Fibroblast of skin of left quadriceps (primary cell): Measurements from ENCODE around the gene DEFB119.
"Not testable (repeated sequence)": the region's sequence is repeated elsewhere in the genome, so short reads cannot be mapped to it uniquely, and the experiment has no call there.

ENCODE experiments used
- DNase-seq, 2 experiments: peaks; one replicate each; pipeline ENCODE4 v3.0.0-alpha.2; 2013; ENCODE audit warnings: low read depth in 2 of 2

Gene DEFB119, protein sequence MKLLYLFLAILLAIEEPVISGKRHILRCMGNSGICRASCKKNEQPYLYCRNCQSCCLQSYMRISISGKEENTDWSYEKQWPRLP

DNA sequence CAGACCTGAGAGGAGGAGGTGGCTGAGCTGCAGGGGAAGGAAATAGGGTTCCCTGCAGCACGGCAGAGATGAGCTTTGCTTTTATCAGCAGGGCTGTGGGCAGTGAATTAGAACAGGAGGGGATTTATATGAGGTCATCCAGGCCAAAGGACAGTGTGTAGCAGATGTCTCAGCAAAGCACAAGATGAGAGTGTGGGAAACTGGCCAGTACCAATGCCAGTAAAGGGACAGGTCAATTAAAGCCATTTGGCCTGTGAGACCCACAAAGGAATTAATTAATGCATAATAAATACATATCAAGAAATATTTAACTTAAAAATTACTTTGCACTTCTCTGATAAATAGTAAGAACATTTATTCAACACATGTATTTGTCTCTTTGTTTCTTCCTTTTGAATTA lies at the start of gene DEFB119:
TSS of gene DEFB119 (minus strand) at position 101 of the 400 bp plus-strand sequence. CDS start 107 bp downstream, outside the sequence.
- no peak for DNase-seq

DNA sequence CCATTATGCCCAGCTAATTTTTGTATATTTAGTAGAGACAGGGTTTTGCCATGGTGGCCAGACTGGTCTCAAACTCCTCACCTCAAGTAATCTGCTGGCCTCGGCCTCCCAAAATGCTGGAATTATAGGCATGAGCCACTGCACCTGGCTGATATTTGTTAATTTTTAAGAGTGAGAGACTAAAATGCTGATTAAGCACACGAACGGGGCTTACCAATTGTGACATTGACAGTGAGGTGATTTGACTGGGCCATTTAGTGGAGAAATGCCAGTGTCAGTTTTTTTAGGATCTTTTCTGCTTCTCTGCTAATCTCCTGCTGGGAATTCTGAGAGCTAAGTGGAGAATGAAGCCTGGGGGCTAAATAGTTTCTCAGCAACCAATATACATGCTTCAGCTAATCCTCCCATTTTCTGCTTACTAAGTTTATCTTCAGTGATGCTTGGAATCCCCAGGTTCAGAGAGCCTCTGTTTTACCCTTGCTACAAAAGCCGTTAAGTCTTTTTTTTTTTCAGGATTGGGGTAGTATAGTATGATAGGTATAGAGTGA lies 40.3 kb upstream of the DEFB119 start:
- no peak for DNase-seq

DNA sequence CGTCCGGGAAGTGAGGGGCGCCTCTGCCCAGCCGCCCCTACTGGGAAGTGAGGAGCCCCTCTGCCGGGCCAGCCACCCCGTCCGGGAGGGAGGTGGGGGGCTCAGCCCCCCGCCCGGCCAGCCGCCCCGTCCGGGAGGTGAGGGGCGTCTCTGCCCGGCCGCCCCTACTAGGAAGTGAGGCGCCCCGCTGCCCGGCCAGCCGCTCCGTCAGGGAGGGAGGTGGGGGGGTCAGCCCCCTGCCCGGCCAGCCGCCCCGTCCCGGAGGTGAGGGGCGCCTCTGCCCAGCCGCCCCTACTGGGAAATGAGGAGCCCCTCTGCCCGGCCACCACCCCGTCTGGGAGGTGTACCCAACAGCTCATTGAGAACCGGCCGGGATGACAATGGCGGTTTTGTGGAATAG lies 37.2 kb upstream of the DEFB119 start:
- DNase-seq, result not testable (repeated sequence)

DNA sequence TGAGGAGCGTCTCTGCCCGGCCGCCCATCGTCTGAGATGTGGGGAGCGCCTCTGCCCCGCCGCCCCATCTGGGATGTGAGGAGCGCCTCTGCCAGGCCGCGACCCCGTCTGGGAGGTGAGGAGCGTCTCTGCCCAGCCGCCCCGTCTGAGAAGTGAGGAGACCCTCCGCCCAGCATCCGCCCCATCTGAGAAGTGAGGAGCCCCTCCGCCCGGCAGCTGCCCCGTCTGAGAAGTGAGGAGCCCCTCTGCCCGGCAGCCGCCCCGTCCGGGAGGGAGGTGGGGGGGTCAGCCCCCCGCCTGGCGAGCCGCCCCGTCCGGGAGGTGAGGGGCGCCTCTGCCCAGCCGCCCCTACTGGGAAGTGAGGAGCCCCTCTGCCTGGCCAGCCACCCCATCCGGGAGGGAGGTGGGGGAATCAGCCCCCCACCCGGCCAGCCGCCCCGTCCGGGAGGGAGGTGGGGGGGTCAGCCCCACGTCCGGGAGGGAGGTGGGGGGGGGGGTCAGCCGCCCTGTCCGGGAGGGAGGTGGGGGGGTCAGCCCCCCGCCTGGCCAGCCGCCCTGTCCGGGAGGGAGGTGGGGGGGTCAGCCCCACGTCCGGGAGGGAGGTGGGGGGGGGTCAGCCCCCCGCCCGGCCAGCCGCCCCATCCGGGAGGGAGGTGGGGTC lies 36.6 kb upstream of the DEFB119 start:
- not testable (repeated sequence) for DNase-seq

DNA sequence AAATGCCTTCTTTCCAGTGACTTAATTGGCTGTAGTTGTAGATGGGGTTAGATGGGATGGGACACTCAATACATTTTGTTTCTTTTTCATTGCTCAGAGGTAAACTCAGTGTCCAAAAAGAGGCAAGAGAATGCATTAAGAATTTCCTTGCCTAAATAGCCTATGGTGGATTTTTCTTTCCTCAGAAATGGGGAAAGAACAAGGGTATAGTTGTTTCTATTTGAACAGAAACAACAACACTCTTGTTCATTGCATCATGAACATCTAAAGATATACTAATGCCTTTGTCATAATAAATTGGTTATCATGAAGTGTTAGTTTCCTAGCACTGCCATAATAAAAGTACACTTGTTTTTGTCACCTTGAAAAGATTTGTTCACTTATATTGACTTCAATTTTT lies 35.4 kb upstream of the DEFB119 start:
- DNase-seq, result no peak

DNA sequence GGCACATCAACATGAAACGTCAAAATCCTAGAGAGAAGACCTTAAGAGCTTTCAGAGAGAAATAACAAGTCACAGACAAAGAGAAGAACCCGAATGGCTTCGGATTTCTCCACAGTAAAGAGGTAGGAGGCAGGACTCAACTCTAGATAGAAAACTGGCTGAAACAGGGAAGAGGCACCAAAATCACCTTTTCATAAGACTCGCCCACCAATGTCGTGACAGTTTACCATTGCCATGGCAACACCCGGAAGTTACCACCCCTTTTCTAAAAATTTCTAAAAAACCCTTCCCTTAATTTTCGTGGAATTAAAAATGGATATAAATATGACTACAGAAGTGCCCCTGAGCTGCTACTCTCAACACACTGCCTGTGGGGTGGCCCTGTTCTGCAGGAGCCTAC lies 27.9 kb upstream of the DEFB119 start:
- no peak for DNase-seq

DNA sequence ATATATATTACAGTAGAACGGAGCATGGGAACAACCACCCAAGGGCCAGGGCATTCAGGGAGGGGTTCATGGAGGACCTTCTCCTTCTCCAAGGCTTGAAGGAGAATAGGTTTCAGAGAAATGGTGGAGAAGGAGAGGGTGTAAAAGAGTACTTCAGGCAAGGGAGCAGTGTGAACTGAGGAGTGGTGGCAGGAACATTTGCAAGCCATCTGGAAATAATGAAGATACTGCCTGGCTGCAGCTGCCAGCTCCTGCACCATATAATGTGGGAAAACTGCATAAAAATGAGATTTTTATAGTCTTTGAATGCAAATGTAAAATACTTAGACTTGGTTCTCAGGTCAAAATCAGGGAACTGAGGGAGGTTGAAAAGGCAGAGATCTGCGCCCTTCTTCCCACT lies 25.3 kb upstream of the DEFB119 start:
- no peak for DNase-seq

DNA sequence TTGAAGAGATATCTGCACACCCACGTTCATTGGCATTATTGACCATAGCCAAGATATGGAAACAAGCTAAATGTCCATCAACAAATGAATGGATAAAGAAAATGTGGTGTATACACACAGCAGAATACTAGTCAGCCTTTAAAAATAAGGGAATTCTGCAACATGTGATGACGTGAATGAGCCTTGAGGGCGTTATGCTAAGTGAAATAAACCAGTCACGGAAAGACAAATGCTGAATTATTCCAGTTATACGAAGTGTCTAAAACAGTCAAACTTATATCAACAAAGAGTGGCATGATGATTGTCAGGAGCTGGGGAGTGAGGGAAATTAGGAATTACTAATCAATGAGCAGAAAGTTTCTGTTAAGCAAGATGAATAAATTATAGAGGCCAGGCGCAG lies 24.0 kb upstream of the DEFB119 start:
- no peak for DNase-seq

DNA sequence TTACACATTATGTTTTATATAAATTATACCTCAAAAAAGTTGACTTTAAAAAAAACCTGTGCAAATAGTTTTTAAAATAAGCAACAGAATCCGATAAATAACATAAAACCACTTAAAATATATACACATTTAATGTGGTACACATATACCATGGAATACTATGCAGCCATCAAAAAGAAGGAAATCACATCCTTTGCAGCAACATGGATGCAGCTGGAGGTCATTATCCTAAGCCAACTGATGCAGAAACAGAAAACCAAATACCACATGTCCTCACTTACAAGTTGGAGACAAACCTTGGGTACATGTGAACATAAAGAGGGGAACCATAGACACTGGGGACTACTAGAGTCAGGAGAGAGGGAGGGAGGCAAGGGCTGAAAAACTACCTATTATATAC lies 19.6 kb upstream of the DEFB119 start:
- no peak for DNase-seq

DNA sequence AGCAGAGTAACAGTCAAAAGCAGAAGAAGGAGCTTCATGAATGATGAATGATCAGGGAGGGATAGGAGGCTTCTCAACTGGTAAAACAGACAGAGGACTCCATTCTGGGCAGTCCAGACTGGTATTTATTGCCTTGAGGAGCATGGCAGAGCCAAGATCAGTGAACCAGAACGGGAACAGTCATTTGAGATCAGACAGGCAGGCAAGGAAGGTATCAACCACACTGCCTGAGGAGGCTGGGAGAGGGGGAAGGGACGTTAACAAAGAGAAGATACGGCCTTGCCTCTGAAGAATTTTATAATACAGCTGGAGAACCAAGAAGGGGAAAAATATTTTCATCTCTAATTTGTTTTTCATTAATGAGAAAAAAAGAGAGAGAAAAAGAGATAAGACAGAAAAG lies 15.7 kb upstream of the DEFB119 start, which contains the start of gene DEFB121:
TSS of gene DEFB121 (minus strand) at position 101 of the 400 bp plus-strand sequence. CDS start at position 38, 63 bp downstream.
- no peak for DNase-seq

DNA sequence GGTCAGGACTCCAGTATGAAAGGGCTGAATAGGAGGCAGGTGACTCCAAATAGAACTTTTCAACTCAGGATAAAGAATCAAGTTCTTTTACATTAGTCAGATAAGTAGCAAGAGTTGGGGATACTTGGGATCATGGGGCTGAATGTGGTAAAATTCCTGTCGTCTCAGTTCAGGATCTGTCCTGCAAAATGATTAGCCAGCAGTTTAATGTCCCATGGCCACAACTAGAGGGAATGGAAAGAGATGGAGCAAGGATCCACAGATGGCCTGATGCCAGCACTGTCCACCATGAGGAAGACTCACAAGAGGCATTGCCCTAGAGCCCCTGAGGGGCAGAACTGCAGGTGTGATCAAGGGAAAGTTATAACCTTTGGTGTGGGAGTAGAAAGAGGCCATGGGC lies 13.5 kb upstream of the DEFB119 start:
- DNase-seq, result no peak

DNA sequence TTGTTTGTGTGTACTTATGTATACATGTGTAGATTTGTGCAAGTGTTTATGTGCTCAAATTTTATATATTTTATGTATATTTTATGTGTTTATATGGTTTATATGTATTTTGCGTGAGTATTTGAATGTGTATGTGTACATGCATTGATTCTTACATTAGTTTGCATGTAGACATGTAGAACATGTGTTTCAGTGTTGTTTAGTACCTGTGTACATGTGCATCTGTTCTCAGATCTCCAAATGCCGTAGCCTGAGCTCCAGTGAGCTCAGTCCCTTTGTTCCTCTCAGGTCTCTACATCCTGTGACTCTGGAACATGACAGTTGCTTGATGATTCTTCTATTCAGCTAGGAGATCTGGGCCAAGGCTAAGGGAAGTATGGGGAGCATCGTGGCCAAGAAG lies 4.5 kb upstream of the DEFB119 start:
- no peak for DNase-seq

DNA sequence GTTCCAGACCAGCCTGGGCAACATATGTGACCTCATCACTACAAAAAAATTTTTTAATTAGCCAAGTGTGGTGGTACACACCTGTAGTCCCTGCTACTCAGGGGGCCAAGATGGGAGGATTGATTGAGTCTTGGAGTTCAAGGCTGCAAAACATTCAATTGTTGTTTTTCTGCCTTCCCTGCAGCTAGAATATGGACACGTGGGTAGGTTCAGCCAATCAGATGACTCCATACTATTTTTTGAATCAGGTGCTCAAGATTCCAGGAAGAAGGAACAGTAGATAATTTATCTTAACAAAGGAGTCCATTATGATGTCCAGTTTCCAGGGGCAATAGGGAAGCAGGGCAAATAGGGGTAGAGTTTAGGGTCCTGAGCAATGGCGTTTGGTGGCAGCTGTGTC lies 2.4 kb upstream of the DEFB119 start:
- no peak for DNase-seq

DNA sequence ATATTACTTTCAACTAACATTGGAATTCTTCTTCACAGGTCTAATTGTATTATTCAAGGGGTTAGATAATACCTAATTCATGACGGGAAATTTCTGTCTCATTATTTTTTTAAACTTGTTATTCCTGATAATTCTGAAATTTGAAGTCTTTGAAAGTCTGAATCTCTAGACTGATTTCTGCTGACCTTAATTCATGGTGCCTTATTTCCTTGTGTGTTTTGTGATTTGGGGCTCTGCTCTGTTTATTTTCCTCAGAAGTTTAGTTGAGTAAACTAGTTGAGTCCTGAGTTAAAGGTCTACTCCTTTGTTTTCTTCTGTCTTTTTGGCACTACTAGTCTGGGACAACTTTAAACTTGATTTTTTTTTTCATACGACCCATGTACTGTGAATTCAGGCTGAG lies 16.0 kb downstream of the DEFB119 start:
- no peak for DNase-seq

DNA sequence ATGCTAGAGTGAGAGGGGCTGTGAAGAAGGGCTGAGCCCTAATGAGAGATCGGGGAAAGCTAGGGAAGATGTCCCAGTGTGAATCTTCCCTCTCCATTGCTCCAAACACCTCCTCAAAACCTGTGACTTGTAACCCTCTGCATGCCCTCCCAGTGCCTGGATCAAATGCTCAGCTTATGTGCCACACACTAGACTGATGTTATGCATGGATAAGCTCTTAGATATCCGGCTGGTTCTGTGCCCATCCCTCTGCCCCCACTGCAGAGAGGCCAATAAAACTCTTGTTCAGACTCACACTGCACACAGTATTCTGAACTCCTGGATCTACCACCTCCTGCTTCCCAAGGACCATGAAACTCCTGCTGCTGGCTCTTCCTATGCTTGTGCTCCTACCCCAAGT lies 22.1 kb downstream of the DEFB119 start, which contains the start of gene DEFB118:
TSS of gene DEFB118 (plus strand) at position 301 of the 400 bp plus-strand sequence. CDS start at position 351, 50 bp downstream.
- no peak for DNase-seq

DNA sequence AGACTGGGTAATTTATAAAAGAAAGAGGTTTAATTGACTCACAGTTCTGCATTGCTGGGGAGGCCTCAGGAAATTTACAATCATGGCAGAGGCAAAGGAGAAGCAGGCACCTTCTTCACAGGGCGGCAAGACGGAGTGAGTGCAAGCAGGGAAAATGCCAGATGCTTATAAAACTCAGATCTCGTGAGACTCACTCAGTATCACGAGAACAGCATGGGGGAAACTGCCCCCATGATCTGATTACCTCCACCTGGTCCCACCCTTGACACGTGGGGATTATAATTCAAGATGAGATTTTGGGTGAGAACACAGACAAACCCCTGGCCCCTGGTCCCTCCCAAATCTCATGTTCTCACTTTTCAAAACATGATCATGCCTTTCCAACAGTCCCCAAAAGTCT lies 26.1 kb downstream of the DEFB119 start:
- DNase-seq, result not testable (repeated sequence)

DNA sequence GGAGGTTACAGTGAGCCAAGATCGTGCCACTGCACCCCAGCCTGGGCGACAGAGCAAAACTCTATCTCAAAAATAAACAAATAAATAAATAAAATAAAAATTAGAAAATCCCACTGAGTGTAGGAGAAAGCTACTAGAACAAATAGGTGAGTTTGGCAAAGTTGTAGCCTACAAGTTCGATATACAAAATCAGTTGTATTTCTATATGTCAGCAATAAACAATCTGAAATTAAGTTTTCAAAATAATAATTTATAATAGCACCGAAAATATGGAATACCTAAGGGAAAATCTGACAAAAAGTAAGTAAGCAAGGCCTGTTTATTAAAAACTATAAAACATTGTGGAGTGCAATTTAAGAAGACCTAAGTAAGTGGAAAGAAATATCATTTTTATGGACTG lies 27.1 kb downstream of the DEFB119 start:
- DNase-seq, result no peak

DNA sequence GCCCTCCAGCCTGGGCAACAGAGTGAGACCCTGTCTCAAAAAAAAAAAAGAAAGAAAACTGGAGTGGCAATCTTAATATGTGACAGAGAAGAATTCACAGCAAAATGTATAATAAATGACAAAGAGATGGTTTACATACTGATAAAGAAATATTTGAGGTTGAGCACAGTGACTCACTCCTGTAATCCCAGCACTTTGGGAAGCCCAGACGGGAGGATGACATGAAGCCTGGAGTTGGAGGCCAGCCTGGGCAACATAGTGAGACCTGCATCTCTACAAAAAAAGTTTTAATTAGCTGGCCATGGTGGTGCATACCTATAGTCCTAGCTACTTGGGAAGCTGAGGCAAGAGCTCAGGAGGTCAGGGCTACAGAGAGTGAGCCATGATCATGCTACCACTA lies 34.4 kb downstream of the DEFB119 start:
- no peak for DNase-seq

DNA sequence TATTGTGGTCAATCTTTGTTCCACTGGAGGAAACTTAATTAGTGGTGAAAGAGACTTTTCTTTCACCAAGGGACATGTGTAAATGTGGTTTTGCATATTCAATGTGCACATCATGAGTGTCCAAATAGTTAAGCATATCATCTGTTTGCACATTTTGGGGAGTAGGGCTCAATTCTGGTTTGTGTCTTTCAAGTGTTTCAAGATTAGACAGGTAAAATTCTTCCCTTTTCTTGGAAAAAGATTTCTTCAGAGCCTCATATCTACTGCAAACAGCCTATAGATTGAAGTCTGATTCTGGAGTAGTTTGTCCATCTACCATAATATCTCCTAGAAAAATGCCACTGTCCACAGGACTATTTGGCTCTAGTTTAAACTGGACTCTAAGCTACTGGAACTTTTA lies 48.9 kb downstream of the DEFB119 start:
- DNase-seq, result no peak

DNA sequence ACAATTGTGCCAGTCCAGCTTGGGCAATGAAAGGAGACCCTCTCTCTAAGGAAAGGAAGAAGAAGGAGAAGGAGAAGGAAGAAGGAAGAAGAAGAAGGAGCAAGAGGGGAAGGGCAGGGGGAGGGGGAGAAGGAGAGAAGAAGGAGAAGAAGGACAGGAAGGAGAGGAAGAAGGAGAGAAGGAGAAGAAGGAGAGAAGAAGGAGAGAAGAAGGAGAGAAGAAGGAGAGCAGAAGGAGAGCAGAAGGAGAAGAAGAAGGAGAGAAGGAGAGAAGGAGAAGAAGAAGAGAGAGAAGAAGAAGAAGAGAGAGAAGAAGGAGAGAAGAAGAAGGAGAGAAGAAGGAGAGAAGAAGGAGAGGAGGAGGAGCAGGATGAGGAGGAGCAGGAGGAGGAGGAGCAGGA lies 59.5 kb downstream of the DEFB119 start:
- DNase-seq, result no peak
